CD4-positive, alpha-beta T cell treated with Interleukin-17A for 4 hours (primary cell): ENCODE results near the gene BATF.
"Not testable (repeated sequence)": the region's sequence is repeated elsewhere in the genome, so short reads cannot be mapped to it uniquely, and the experiment has no call there.

ENCODE experiments used
- DNase-seq: peaks from one replicate; pipeline ENCODE4 v3.0.0-alpha.2; 2020; ENCODE audit warnings: mixed read lengths

The BATF gene, protein sequence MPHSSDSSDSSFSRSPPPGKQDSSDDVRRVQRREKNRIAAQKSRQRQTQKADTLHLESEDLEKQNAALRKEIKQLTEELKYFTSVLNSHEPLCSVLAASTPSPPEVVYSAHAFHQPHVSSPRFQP

DNA sequence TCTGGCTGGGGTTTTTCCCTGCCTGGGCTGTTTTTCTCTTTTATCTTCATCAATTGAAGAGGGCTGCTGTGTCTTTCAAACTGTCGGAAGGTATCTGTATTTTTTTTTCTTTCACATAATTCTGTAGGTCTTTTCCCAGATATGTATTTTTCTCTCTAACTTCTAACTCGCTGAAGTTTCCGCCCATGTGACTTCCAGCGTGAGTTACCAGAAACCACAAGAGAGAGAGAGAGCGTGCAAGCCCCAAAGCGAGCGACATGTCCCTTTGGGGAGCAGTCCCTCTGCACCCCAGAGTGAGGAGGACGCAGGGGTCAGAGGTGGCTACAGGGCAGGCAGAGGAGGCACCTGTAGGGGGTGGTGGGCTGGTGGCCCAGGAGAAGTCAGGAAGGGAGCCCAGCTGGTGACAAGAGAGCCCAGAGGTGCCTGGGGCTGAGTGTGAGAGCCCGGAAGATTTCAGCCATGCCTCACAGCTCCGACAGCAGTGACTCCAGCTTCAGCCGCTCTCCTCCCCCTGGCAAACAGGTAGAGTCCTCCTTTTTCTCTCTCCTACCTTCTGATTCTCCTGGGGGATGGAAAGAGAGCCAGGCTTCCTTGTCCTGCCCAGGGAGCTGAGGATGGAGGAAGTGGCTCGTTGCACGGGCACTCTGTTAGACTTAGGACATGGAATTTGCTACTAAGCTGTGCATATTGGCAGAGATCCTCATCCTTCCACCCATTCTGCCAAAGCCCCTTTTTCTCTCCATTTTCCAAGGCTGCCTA lies at the start of gene BATF:
Gene BATF, plus strand, starts transcription at position 246 of the 759 bp plus-strand sequence. Its CDS starts 214 bp downstream, at position 460.
- peak; percentile 77 for DNase-seq

DNA sequence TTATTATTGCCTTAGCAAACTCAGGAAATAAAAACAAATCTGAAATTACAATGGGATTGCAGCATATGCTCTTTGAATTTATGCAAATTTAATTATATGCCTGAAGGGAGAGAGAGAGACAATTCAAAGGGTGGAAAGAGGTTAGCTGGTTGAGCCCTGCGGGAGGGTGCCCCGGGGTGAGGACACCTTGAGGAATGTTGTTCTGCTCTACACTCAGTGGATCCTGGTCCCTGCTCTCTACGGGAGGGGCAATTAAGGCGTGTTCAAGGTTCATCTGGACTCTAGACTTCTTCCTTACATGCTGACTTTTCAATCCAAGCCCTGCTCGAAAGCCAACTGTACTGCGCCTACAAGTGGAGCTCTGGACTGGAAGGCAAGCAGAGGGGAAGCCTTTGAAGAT lies 48.1 kb upstream of the BATF start:
- DNase-seq = not testable (repeated sequence)

- no peak for DNase-seq
Measured at GRCh38 chr14:75476274-75476995, 45.8 kb upstream of the BATF start.

DNA sequence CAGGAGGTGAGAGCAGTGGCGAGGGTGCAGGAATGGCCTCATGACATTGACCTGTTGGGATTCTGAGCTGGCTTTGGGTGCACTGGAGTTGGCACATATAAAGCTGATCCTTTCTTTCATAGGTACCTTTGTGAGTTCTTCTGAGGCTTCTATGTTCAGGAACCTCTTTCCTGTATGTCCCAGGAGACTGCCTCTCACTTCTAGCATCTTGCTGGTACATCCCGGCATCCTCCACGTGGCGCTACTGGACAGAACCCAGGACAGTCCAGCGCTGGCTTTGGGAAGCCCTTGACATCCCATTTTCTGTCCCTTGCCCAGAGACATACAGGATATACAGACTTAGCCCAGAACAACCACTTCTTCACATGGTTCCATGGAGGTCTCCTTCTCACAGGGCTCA lies 44.4 kb upstream of the BATF start:
- no peak for DNase-seq

GRCh38 chr14:75479770-75480600 lies 42.3 kb upstream of the BATF start:
- no peak for DNase-seq

DNA sequence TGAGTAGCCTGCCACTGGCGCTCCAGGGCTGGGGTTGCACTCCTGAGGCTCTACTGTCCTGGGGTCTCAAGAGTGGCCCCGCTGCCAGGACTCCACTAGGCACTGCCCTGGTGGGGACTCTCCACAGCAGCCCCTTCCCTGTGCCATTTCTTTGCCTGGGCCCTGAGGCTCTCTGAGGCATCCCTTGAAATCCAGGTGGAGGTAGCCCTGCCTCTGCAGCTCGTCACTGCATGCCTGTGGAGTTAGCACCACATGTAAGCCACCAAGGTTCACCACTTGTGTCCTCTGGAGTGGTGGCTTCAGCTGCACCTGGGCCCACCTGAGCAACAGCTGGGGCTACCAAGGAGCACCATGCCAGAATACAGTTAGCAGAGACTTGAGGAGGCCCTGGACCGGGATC lies 39.9 kb upstream of the BATF start:
- DNase-seq = no peak

DNA sequence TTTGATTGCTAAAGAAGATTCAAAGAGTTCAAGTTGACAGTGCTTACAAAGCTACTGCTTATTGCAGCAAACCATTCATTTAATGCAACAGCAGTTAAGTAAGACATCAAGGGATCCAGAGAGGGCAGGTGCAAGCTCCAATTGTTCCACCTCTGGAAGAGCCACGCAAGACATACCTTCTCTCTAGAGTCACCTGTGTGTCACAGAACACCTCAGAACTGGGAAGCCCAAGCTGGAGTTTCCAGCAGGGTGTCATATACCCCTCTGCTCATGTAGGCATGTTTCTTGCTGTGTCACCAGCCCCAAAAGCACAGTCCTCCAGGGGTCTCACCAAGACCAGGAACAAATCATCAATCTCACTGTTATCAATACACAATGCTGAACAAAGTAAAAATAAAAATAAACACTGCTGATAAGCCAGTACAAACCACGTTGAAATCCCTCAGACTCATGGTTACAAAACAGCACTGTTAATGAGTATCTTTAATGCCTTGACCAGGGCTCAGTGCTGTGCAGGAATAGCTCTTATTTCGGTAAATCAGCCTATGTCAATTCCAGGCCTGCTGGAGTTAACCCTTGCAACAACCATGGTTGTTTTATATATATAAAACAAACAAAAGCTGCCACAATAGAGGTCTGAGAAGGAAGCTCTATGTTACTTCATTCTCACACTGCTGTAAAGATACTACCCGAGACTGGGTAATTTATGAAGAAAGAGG lies 37.4 kb upstream of the BATF start:
- DNase-seq = no peak

GRCh38 chr14:75486318-75486717 lies 36.0 kb upstream of the BATF start:
- DNase-seq = no peak

- peak; percentile 4 for DNase-seq
Measured at GRCh38 chr14:75487155-75487671, 35.1 kb upstream of the BATF start.

DNA sequence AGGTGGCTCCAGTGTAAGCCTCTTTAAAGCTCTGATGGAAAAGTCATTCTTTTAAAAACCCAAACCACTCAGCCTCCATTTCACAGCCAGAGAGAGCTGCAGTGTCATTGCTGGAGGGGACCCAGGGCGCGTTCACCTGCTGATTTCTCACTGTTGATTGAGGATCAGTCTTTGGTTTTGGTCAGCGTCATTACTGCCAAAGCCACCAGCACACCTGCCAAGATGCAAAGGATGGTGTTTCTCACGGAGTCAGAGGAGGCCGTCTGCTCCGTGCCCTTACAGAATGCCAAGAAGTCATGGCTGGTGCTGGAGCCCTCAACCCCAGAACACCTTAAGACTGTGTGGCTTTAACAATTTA lies 32.8 kb upstream of the BATF start:
- no peak for DNase-seq

GRCh38 chr14:75491376-75491978 lies 30.8 kb upstream of the BATF start:
- DNase-seq = no peak

GRCh38 chr14:75492832-75493591 lies 29.3 kb upstream of the BATF start:
- no peak for DNase-seq

DNA sequence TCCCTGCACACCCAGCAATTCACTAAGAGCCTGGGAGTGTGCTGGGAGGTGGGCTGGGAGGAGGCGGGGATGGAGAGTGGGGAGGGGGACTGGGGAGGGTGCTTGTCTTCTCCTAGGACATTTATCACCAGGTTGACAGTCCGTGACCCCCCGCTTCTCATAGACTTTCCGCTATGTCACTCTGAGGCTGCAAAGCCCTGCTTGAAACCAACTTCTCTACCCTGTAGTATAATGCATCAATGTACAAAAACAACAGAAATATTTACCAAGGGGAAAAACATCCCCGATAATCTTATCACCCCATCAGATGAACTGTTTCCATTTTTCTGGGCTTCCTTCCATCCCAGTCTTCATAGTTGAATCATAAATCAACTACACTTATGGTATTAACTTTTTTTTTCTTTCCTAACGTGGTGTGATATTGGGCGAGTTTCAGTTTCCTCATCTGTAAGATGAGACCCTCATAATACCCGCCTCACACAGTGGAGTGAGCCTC lies 28.6 kb upstream of the BATF start:
- DNase-seq = no peak

DNA sequence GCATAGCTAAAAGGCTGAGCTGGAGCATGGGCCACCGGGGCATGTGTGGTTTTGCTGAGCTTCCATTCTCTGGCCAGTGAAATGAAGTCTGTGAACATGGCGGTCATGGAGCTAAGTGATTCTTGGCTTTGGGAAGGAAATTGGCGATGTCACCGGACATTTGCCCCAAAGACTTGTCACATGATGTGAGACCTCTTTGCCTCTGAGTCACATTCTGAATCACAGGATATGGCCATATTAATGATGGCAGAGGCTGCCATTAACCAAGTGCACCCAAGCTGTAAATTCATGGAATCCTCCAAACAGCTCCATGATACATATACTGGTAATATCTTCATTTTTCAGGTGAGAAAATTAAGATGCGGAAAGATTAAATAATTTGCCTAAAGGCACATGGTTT lies 27.4 kb upstream of the BATF start:
- no peak for DNase-seq

- DNase-seq = no peak
Measured at GRCh38 chr14:75495399-75495798, 26.9 kb upstream of the BATF start.

GRCh38 chr14:75495882-75496281 lies 26.4 kb upstream of the BATF start:
- DNase-seq = no peak

GRCh38 chr14:75496755-75497154 lies 25.5 kb upstream of the BATF start:
- DNase-seq = no peak

DNA sequence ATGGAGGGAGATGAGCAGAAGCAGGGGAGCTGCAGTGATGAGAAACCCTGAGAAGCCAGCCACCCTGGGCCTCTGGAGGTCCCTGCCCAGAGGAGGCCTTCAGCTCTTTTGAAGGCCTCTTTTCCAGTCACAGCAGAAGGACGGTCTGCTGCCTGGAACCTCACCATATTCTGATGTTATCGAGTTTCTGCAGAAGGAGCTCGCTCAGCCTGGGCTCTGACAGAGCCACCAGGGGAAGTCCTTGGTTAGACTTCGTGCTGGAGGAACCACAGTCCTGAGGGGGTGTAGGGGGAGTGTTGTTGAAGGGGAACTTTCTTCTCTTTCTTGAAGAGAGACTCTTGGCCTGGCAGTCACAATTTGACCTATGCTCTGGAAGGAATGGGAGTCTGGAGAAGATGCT lies 25.1 kb upstream of the BATF start:
- DNase-seq = no peak

DNA sequence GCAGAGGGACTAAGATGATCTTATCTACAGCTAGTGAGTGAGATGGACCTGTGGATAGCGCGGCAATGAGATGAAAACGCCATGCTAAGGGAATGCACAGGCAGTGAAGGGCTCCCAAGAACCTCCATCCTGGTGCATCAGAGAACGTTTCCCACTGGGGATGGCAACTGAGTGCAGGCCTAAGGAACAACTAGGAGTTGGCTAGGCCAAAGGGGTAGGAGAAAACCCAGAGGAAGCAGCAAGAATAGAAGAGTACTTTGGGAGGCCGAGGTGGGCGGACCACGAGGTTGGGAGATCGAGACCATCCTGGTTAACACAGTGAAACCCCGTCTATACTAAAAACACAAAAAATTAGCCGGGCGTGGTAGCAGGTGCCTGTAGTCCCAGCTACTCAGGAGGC lies 24.6 kb upstream of the BATF start:
- no peak for DNase-seq

DNA sequence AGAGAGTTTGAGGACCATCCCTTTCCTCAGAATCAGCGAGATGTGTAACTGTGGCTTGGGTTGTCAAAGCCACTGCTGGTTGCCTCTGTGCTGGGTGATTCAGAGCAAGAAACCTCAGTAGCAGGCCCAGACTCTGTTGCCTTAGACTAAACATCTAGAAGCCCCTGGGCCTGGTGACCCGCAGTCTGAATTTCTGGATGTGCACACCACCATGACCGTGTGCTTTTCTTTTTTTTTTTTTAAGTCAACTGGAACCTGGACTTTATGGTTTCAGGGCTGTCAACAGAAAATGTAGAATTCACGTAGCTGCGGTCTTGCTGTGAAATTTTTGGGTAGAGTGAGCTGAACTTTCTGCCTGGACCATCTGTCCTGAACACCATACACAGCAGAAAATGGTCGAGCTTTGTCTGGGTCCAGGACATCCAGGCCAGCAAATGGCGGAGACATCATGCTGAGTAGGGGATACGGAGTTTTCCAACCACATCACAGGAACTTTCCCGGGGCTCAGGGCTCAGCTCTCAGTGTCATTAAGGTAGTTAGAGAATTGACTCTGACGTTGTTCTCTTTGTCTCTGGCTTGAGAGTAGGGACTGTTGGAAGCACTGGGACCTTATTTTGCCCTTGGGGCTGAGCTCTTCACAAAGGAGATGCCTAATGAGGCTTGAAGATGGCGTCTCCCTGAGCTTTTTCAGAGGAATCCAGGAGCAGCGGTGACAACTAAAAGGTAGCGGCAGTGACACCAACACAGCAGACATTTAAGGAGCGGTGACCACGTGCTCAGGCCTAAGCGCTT lies 23.0 kb upstream of the BATF start:
- DNase-seq = no peak
